ENCODE measurements around the gene SPATA6L.

DNA sequence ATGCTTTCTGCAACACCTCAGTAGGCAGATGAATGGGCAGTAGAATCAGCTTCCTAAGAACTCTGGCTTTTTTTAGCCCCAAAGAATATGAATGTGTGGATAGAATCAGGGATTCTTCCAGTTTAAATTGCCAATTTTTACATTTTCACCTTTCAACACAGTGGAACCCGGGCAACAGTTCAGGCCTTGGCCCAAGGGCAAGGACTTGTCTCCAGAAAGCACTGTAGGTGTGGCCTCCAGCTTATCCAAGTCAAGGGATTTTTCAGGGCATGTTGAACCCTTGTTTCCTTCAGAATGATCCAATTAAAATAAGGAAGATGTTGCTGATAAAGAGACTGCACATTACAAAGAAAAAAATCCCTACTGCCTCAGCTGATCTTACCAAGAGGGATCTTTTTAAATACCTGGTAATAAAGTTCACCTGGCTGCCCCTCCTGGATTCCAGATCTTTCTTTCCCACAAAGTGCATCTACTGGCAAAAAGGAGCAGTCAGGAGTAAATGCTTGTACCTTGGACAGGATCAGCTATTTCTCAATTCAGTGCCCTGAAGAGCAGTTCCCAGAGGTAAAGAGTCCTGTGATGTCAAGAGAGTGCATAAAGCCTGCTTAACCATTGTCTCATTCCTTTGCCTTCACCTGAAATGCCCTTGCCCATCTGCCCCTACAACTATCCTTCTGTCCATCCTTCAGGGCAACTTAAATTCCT is 84.3 kb downstream of the SPATA6L start:
- TF ChIP-seq EZH2 (IDR thresholded peaks at IDR 0.05; ENCODE audit: borderline replicate concordance, low read length): no peak
- TF ChIP-seq, protein P1, sequence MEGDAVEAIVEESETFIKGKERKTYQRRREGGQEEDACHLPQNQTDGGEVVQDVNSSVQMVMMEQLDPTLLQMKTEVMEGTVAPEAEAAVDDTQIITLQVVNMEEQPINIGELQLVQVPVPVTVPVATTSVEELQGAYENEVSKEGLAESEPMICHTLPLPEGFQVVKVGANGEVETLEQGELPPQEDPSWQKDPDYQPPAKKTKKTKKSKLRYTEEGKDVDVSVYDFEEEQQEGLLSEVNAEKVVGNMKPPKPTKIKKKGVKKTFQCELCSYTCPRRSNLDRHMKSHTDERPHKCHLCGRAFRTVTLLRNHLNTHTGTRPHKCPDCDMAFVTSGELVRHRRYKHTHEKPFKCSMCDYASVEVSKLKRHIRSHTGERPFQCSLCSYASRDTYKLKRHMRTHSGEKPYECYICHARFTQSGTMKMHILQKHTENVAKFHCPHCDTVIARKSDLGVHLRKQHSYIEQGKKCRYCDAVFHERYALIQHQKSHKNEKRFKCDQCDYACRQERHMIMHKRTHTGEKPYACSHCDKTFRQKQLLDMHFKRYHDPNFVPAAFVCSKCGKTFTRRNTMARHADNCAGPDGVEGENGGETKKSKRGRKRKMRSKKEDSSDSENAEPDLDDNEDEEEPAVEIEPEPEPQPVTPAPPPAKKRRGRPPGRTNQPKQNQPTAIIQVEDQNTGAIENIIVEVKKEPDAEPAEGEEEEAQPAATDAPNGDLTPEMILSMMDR (IDR thresholded peaks at IDR 0.05; ENCODE audit: low read length): no peak
